Neuron (in vitro differentiated cells): Measurements from ENCODE around the gene IGSF21.

Experiments
- H2AFZ ChIP-seq: one replicate; pipeline ENCODE4 v1.6.1; 2013; ENCODE audit warnings: low read depth, mild to moderate bottlenecking, inconsistent platforms, low read length, moderate library complexity
- H3K27me3 ChIP-seq: one replicate; pipeline ENCODE4 v1.6.1; 2013; ENCODE audit warnings: low read length; ENCODE audit not compliant: insufficient read depth
- H3K36me3 ChIP-seq: one replicate; pipeline ENCODE4 v1.6.1; 2013; ENCODE audit warnings: low read length; ENCODE audit not compliant: insufficient read depth
- H3K4me1 ChIP-seq: one replicate; pipeline ENCODE4 v1.6.1; 2013; ENCODE audit warnings: low read length; ENCODE audit not compliant: insufficient read depth
- H3K4me3 ChIP-seq: 2 replicates; pipeline ENCODE4 v1.5.1; 2013; ENCODE audit warnings: mild to moderate bottlenecking, low read length, moderate library complexity
- H3K9me3 ChIP-seq: one replicate; pipeline ENCODE4 v1.6.1; 2013; ENCODE audit warnings: low read length

Gene IGSF21

GRCh38 chr1:18211764-18212163 lies 104.2 kb downstream of the IGSF21 start:
- H3K27me3 ChIP-seq: peaks cover 5% of the 10 kb centered on the region
- H3K4me3 ChIP-seq: no peak overlapping the region
- H2AFZ ChIP-seq: no peak overlapping the region
- no peaks in the 10 kb centered on the region for H3K36me3 ChIP-seq
- H3K4me1 ChIP-seq: no peaks in the 10 kb centered on the region
- H3K9me3 ChIP-seq: no peaks in the 10 kb centered on the region

GRCh38 chr1:18217398-18218043 lies 109.9 kb downstream of the IGSF21 start:
- Histone ChIP-seq H3K36me3 (no peaks in the 10 kb centered on the region), H3K27me3 (peaks cover 6% of the 10 kb centered on the region), H2AFZ (no peak overlapping the region), H3K4me1 (no peaks in the 10 kb centered on the region), H3K9me3 (no peaks in the 10 kb centered on the region), H3K4me3 (no peak overlapping the region)

DNA sequence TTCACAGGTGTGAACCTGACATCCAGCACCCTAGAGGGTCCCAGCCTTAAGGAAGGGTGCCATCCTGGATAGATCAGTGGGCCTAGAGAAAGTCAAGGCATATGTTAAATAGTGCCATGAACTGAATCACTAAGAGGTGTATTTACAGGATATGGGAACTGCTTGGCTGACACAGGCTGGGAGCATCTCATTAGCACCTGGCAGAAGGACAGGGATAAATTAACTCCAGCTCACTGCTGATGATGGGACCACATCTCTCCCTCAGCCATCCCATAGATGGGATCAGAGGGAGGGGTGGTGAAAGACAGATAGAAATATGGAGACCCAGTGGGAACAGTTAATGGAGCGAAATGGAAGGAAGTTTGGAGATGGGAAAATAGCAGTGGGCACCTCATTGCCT lies 122.0 kb downstream of the IGSF21 start:
- no peaks in the 10 kb centered on the region for H3K9me3 ChIP-seq
- no peaks in the 10 kb centered on the region for H3K27me3 ChIP-seq
- no peaks in the 10 kb centered on the region for H3K4me1 ChIP-seq
- H2AFZ ChIP-seq: no peak overlapping the region
- no peaks in the 10 kb centered on the region for H3K36me3 ChIP-seq
- no peak overlapping the region for H3K4me3 ChIP-seq

- Histone ChIP-seq H2AFZ (no peak overlapping the region), H3K4me3 (no peak overlapping the region)
Measured at GRCh38 chr1:18230321-18230720, 122.7 kb downstream of the IGSF21 start.

DNA sequence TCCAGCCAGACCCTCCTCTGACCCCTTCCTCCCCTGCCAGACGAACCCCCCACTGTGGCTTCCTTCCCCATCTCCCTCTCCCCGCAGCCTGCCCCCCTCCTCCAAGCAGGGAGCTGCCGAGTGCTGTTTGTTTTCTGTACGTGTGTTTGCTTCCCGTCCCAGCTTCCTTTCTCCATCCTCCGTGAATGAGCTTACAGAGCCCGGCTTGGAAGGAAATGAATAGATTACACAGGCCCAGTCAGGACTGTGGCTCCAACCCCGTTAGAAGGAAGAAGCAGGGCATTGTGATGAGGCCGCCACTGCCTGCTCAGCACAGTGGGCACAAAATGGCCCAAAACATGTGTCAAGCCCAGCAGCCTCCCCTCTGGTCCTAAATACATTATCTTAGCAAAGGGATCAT lies 123.2 kb downstream of the IGSF21 start:
- Histone ChIP-seq H3K9me3 (no peaks in the 10 kb centered on the region), H3K27me3 (no peaks in the 10 kb centered on the region), H3K36me3 (no peaks in the 10 kb centered on the region), H3K4me3 (no peak overlapping the region), H2AFZ (no peak overlapping the region), H3K4me1 (no peaks in the 10 kb centered on the region)

More at GRCh38 chr1:18230321-18230720, 122.7 kb downstream of the IGSF21 start:
- no peaks in the 10 kb centered on the region for H3K36me3 ChIP-seq
- H3K27me3 ChIP-seq: no peaks in the 10 kb centered on the region
- H3K9me3 ChIP-seq: no peaks in the 10 kb centered on the region
- no peaks in the 10 kb centered on the region for H3K4me1 ChIP-seq

DNA sequence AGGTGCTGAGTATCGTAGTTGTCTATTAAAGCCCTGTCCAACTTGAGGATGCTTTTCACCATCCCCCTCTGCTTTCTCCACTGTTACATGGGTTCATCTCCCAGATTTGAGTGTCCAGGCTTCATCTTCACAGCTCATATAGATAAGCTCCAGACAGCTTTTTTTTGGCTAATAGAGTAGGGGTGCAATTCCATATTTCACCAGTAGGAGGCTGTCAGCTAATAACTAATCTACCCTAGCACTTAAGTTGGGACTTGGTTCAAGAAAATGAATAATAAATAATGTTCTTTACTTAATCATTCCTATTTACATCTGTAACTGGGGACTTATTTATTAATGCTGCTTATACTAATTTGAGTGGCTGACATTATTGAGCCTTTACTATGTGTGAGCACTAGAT lies 124.5 kb downstream of the IGSF21 start:
- Histone ChIP-seq H2AFZ (no peak overlapping the region), H3K36me3 (no peaks in the 10 kb centered on the region), H3K27me3 (no peaks in the 10 kb centered on the region), H3K9me3 (no peaks in the 10 kb centered on the region), H3K4me1 (no peaks in the 10 kb centered on the region), H3K4me3 (no peak overlapping the region)

DNA sequence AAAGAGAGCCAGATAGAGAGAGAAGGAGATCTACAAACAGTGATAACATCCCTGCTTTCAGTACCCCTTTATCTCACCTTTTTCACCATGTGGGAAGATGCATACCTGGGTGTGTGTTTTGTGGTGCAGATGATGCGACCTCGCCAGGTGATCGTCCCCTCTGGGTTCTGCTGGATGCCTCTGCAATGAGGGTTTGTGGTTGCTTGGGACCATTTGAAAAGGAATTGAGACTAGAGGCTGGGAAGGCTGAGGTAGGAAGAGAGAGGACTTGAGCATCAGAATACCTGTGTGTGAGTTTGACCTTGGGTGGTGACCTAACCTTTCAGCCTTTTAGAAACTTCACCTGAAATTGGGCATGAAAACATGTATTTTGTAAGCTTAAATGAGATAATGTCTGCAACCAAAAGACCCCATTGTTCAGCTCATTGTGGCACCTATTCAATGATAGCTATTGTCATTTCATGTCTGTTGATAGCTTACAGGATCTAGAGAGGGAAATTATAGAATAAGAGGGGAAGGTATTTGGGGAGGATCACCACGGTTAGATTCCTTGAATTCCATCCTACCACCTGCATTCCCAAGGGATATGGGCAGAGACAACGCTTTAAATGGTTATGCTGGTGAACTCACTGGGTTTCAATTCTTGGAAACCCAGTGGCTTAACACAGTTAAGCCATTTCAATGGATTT lies 125.7 kb downstream of the IGSF21 start:
- H3K36me3 ChIP-seq: no peaks in the 10 kb centered on the region
- H3K9me3 ChIP-seq: no peaks in the 10 kb centered on the region
- H2AFZ ChIP-seq: no peak overlapping the region
- no peaks in the 10 kb centered on the region for H3K27me3 ChIP-seq
- no peak overlapping the region for H3K4me3 ChIP-seq
- no peaks in the 10 kb centered on the region for H3K4me1 ChIP-seq

GRCh38 chr1:18234790-18235242 lies 127.2 kb downstream of the IGSF21 start:
- H3K4me1 ChIP-seq: no peaks in the 10 kb centered on the region
- H3K4me3 ChIP-seq: no peak overlapping the region
- no peaks in the 10 kb centered on the region for H3K27me3 ChIP-seq
- H2AFZ ChIP-seq: no peak overlapping the region
- H3K36me3 ChIP-seq: no peaks in the 10 kb centered on the region
- no peaks in the 10 kb centered on the region for H3K9me3 ChIP-seq

GRCh38 chr1:18237371-18237770 lies 129.8 kb downstream of the IGSF21 start:
- Histone ChIP-seq H3K27me3 (no peaks in the 10 kb centered on the region), H3K9me3 (no peaks in the 10 kb centered on the region), H2AFZ (no peak overlapping the region), H3K4me1 (no peaks in the 10 kb centered on the region), H3K36me3 (no peaks in the 10 kb centered on the region), H3K4me3 (no peak overlapping the region)

DNA sequence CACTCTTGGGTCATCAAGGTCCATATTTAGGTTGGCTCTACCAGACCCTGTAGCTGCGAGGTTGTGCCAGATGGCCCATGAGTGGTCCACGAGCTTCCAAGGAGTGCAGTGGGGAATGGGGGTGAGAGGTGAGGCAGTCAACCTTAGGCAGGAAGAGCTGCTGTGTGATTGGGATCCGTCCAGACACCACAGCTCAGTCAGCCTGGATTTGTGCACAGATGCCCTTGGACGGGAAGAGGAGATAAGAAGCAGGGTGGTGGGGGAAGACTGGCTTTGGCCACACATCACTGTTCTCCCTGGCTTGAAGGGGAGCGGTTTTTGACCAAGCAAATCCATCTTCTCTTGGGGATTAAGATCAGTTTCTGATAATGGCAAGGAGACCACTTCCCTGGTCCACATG lies 130.6 kb downstream of the IGSF21 start:
- no peaks in the 10 kb centered on the region for H3K27me3 ChIP-seq
- H3K4me3 ChIP-seq: no peak overlapping the region
- H3K4me1 ChIP-seq: no peaks in the 10 kb centered on the region
- no peak overlapping the region for H2AFZ ChIP-seq
- no peaks in the 10 kb centered on the region for H3K36me3 ChIP-seq
- H3K9me3 ChIP-seq: no peaks in the 10 kb centered on the region

DNA sequence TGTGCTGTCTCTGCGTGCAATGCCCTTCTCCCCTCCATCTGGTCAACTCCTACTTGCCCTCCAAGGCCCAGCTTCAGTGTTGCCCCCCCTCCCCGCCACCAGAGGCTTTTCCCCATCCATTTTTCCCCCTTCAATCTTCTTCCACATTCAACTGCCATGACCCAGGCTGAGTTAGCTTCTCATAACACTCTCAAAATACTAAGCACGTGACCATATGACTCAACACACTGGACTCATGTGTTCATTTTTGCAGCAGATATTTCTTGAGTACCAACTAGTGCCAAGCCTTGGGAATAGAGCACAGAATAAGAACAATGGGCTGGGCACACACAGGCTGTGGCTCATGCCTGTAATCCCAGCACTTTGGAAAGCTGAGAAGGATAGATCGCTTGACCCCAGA lies 132.1 kb downstream of the IGSF21 start:
- Histone ChIP-seq H3K9me3 (no peaks in the 10 kb centered on the region), H3K4me1 (no peaks in the 10 kb centered on the region), H2AFZ (no peak overlapping the region), H3K4me3 (no peak overlapping the region), H3K36me3 (no peaks in the 10 kb centered on the region), H3K27me3 (no peaks in the 10 kb centered on the region)

DNA sequence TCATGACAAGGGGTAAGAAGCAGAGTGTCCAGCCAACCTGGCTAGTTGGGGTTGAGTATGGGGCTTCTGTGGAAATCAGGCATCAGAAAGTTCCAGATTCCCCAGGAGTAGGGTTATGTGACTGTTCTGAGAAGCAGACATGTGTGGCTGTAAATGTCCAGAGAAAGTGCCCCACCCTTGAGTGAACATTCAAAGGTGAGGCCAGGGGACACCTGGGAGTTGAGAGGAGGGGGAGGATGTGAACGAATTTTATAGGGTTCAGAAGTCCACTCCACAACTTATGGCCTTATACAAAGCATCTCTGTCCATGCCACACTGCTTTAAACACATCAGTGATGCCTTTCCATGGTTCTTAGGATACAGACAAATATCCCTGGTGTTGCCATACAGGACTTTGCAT lies 133.3 kb downstream of the IGSF21 start:
- Histone ChIP-seq H3K9me3 (no peaks in the 10 kb centered on the region), H2AFZ (no peak overlapping the region), H3K4me3 (no peak overlapping the region), H3K4me1 (no peaks in the 10 kb centered on the region), H3K36me3 (no peaks in the 10 kb centered on the region), H3K27me3 (no peaks in the 10 kb centered on the region)

GRCh38 chr1:18241891-18242290 lies 134.3 kb downstream of the IGSF21 start:
- Histone ChIP-seq H3K27me3 (no peaks in the 10 kb centered on the region), H3K36me3 (no peaks in the 10 kb centered on the region), H3K4me1 (no peaks in the 10 kb centered on the region), H3K9me3 (no peaks in the 10 kb centered on the region), H2AFZ (no peak overlapping the region), H3K4me3 (no peak overlapping the region)
